Superior temporal gyrus (tissue), 1 donor: ENCODE results near the gene WDR27.

Experiments used
- DNase-seq: peaks from one replicate; pipeline ENCODE4 v3.0.0-alpha.2; 2016; ENCODE audit errors: extremely low spot score

WDR27 gene

DNA sequence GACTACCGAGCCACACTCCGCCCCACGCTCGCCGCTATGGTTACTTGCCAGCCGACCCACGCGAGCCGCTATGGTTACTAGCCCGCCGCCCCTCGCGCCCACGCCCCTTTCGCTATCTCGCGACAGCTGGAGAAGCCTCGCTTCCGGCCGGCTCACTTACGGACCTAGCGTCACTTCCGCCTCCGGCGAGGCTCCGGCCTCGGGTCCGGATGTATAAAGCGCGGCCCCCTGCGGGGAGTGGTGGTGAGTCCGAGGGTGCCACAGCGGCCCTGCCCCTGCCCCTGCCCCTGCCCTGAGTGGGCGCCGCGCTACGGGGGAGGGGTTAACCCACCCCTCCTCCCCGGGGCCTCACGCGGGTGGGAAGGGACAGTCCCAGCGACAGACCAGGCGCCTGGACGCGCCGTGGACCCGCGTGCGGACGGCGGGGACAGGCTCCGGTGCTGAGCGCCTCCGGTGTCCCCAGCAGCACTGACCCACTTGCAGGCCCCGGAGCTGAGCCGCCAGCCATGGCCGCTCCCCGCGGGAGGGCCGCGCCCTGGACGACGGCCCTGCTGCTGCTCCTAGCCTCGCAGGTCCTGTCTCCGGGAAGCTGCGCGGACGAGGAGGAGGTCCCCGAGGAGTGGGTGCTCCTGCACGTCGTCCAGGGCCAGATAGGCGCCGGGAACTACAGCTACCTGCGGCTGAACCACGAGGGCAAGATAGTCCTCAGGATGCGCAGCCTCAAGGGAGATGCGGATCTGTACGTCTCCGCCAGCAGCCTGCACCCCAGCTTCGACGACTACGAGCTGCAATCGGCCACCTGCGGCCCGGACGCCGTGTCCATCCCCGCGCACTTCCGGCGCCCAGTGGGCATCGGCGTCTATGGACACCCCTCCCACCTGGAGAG, at the start of gene WDR27, which contains the start of gene C6orf120:
Gene WDR27, minus strand, starts transcription at position 76 of the 886 bp plus-strand sequence. CDS start 13,024 bp downstream, outside the sequence.
Gene C6orf120, plus strand, starts transcription at position 173 of the 886 bp plus-strand sequence. Its CDS starts 334 bp downstream, at position 507.
- DNase-seq, result peak; percentile 95

DNA sequence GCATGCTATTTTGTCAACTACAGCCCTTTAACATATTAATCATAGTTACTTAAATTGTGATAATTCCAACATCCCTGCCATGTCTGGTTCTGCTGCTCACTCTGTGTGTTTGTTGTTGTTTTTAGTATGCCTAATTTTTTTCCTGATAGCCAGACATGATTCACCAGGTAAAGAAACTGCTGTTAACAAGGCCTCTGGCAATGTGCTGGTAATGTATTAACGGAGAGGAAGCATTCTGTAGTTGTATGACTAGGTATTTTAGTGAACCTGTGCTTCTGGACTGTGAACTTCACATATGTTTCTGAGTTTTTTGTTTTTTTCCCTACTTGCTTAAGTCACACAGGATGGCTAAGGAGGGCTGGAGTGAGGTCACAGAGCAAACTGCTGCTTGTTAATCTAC, 44.7 kb upstream of the WDR27 start:
- DNase-seq, result no peak

DNA sequence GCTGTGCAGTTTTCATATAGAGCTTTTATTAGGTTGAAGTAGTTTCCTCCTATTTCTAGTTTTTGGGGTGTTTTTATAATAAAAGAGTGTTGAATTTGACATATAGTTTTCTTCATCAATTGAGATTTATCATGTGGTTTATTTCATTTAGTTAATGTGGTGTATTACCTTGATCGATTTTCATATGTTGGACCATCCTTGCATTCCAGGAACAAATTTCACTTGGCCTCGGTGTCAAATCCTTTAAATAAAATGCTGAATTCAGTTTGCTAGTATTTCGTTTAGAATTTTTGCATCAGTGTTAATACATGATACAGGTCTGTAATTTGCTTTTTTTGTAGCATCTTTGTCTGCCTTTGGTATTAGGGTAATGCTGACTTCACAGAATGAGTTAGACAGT, 43.6 kb upstream of the WDR27 start:
- no peak for DNase-seq

DNA sequence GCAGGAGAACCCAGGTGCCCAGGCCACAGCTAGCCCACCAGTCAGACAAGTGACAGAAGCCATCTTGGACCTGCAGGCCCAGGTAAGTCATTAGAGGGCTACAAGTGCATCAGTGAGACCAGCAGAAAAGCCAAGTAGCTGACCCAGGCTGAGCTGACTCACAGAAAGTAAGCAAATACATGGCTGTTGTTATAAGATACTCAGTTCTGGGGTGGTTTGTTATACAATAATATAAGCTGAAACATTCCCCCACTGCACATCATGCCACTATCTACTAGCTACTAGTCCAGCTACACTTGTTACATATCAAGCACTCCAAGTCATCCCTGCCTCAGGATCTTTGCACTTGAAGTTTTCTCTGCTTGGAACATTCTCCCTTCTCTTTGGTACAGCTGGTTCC, 39.5 kb upstream of the WDR27 start:
- no peak for DNase-seq

GRCh38 chr6:169738976-169739529, 37.2 kb upstream of the WDR27 start:
- DNase-seq, result no peak

DNA sequence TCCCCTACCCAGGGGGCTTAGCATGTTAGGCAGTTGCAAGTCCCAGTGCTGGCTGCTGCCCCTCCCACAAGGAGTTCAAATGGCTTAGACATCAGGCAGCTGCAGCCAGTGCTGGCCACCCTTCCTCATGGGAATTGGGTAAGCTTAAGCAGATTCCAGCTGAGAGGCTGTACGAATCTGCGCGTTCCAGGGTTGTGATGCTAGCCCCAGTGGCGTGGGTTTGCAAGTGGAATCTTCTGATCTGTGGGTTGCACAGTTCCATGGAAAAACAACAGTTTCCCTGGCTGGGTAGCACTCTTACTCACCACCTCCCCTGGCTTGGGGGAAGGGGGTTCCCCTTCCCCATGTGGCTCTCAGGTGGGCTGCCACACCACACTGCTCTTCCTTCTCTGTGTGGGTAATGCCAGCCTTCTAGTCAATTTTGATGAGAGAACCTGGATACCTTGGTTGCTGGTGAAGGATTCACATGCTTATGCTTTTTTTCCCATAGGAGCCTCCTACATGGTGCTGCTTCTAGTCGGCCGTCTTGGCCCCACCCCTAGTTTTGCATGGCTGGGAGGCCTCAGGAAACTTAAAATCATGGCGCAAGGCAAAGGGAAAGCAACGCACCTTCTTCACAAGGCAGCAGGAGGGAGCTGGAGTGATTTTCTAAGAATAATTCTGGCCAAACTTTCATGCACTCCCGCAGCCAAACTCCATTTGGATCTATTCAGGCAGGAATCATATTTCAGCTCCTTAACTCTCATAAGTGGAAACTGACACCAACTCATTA, 36.6 kb upstream of the WDR27 start:
- no peak for DNase-seq

GRCh38 chr6:169729961-169730360, 28.1 kb upstream of the WDR27 start:
- DNase-seq, result no peak

GRCh38 chr6:169726963-169727362, 25.1 kb upstream of the WDR27 start:
- DNase-seq, result no peak

GRCh38 chr6:169726049-169726400, 24.2 kb upstream of the WDR27 start:
- no peak for DNase-seq

DNA sequence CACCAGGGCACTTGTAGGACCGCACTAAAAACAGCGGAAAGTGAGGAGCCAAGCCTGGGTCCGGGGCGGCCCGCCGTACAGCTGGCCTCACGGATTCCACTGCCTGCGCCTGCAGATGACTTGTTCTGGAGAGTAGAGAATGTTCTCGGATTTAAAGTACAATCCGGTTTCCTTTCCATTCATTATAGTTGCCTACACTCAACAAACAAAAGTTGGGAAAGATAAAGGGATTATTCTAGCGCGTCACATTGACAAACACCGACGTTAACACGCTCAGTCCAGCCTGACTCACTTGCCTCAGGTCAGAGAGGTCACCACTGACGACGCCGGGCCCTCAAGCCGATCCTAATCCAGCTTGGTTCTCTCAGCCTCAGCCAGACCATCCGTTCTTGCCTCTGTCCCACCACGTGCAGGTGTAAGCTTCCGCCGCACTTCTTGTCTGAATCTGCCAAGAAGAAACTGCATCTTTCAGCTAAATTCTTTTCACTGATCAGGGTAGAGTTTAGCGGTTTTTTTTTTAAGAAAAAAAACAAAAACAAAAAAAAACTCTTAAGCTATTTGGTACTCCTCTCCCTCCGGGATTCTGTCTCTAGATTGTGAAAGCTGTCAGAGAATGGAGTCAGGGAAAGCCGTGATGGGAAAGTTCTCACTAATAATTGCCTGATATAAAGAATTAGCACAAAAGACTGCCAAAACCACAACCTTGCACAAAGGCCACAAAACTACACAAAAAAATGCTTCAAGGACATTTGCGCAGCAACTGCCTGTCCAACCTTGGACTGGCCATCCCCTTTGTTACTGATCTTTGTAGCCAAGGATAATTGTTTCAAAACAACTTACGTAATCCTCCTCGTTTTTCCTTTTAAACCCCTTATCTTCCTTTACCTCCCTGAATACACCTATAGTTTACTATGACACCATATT, 23.6 kb upstream of the WDR27 start:
- peak; percentile 56 for DNase-seq

GRCh38 chr6:169724494-169725124, 22.8 kb upstream of the WDR27 start, which contains the start of gene PHF10:
Gene PHF10, minus strand, starts transcription at chr6:169724500. Its CDS starts 569 bp downstream, at chr6:169723931.
- peak; percentile 48 for DNase-seq

GRCh38 chr6:169723991-169724493, 22.2 kb upstream of the WDR27 start:
- no peak for DNase-seq

DNA sequence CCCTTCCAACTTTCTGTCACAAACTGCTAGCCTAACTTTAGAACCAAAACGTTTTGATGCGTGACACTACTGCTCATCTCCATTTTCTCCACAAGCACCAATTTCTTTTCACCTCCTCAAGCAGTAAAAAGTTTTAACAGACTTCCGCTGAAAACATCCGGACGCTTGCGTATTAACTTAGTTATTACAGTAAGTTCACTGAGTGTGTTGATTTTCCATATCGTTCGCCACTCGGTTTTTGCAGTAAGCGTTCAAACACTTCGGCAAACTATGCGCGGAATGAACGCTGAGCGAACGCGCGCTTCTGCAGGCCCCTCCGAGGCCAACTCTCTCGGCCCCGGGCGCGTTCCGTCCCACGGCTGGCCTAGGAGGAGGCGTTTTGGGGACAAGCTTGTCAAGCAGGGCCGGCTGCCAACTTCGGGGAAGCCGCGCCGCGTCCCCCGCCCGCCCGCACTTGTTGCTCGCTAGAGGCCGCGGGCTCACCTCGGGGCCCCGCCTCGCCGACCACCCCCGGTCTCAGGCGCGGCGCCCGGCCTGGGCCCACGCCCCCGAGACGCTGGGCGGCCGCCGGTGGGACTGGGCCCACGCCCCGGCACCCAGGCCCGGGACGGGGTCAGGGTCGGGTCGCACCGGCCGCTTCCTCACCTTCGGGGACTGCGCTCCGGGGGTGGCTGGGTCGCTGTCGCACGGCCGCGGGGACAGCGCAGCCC, 21.5 kb upstream of the WDR27 start:
- peak; percentile 63 for DNase-seq

- no peak for DNase-seq
These were observed 20.8 kb upstream of the WDR27 start for GRCh38 chr6:169722362-169723199.

DNA sequence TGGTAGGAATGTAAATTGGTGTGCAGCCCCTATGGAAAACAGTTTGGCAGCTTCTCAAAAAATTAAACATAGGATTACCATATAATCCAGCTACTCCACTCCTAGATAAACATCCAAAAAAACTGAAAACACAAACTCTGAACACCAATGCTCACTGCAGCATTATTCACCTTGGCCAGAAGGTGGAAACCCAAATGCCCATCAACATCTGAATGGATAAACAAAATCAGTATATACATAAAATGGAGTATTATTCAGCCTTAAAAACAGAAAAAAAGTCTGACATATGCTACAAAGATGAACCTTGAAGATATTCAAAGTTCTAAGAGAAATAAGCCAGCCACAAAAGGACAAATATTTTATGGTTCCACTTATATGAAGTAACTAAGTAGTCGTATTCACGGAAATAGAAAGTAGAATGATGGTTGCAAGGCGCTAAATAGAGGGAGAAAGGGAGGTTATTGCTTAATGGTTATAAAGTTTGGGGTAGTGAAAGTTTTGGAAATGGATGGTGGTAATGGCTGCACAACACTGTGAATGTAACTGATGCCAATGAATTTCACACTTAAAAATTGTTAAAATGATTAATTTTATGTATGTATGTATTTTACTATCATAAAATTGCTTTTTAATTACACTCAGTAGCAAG, 18.5 kb upstream of the WDR27 start:
- no peak for DNase-seq

- DNase-seq, result no peak
These were observed 17.3 kb upstream of the WDR27 start for GRCh38 chr6:169719117-169719516.

DNA sequence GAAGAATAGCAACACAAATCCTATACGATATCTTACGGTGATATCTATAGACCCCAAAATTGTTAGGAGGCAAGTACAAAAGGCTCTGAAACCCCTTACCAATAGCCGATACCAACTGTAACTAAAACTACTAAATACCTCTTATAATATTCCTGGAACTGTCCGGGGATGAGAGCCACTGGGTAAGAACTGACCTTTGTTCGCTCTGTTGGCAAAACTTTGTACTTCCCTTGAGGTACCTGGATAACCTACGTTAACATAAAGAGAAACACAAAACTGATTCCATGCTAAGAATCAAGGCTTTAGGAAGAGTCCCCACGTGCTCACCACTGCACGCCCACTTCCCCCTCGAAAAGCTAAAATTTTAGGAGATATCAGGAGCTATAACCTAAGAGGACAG, 12.8 kb upstream of the WDR27 start:
- DNase-seq, result no peak

DNA sequence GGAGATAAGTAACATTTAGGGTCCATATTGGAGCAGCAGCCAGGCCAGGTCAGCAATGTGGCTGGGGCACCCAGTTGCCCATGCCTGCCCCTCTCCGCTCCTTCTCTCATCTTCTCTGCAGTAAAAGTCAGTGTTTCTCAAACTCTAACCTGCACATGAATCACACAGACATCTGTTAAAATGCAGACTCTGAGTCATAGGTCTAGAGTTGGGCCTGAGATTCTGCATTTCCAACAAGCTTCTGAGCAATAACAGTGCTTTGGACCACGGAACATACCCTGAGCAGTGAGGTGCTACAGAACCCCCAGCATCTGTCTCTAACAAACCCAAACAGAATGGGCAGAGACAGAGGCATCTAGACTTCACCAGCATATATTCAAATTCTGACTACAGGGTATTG, 12.3 kb upstream of the WDR27 start:
- DNase-seq, result no peak

DNA sequence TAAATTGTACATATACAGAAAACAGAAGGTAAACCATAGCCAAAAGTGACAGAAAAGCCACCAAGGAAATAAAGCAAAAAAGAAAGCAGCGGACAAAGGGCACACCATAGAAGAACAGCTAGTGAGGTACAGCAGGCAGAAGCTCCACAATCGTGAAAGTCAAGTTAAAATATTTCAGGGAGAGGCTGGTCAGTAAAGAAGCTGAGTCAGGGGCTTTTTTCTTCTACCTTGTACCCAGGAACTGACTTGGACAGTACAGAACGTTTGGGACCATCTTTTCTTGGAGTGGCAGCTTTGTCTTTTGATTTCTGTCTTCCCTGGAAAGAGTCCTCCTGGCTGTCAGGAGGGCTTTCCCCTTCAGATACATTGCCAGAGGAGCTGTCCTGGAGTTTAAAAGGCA, 8.2 kb upstream of the WDR27 start:
- DNase-seq, result no peak
